ENCODE results near the gene SORCS2.
A peak's percentile ranks its signal among the peaks of the same experiment; 100 is the strongest.

SORCS2 gene

DNA sequence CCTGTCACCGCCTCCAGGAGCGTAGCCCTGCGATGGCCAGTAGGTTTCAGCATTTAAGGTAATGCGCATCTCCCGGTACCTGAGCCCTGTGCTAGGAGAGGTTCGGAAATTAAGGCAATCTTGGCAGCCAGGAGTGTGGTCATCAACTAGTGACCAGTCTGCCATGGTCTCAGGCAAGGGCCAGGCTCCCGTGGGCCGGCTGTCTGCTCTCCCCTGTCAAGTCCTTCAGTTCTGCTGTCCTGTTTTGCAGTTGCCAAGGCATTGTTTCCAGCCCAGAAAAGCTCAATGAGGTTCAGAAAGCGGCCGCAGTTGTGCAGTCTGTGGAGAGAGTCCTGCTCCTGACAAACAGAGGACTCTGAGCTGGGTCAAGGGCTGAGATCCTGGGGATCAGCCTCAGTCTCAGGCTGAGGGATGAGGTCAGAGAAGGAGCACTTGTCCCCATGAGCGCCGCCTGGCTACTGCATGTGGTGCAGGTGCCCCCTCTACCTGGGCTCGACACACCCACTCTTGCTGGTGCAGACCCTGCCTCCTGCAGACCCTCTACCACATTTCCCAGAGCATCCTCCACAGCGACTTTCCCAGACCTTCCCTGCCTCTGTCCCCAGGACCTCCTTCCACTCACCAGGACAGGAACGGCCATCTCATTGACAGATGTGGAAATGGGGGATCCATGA, 295.8 kb downstream of the SORCS2 start:
- DNase-seq = no peak

DNA sequence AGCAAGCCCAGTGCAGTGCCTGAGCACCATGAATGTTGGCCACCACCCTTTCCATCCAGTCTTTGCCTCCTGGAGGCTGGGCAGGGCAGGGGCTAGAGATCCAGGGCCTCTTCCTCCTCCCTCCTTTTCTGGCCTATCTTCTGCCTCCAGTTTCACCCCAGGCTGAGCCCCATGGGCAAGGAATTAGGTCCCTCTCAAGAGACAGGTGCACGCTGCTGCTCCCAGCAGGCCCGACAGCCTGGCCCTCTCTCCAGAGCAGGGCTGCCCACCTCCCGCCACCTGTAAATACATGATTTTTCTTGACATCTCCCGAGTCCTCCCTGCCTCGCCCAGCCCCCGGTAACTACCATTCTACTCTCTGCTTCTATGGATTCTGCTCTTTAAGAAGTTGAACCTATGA, 299.6 kb downstream of the SORCS2 start:
- no peak for DNase-seq

DNA sequence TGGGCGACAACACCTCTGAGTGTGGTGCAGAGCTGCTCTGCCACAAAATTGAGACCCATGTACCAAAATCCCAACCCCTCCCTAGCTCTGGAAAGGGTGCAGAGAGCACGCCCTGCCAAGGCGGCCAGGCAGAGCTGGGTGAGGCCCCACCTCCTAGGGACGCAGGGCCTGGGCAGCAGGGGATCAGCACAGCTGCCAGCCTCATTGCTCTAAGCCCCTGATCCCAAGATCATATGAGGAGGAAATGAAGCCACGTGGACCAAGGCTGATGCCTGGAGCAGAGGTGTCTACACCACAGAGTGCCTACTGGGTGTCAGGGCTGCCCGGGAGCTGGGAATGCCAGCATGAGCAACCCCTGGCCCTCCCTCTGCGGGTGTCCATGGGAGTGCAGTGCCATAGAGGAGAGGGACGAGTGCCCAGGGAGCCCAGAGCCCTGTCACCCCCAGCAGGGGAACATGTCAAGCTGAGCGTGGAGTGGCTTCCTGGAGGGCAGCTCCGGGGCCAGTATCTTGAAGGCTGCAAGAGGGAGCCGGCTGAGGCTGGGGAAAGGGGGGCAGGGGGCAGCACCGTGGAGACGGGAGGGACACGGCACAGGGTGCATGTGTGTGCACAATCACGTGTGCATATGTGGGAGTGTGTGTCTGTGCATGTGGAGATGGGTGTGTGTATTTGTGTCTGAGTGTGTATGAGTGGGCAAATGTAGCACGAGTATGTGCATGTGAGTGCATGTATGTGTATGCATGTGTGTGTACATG, 306.3 kb downstream of the SORCS2 start:
- DNase-seq = no peak

DNA sequence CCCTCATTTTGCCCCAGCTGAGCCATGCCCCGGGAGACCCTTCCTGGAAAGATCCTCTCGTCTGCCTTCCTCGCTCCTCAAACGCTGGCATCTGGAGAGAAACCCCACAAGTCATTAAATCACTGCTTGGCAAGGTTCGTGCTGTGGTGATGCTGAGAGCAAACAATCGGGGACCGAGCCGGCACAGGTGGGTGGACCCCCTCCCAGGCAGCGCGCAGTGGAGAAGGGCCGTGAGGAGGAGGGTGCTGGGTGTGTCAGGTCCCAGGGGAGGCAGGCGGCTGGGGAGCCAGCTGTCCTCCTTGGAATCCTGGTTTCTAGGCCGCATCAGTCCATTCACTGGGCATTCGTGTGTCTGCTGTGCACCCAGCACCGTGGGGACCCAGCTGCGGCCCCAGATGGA, 307.3 kb downstream of the SORCS2 start:
- no peak for DNase-seq

DNA sequence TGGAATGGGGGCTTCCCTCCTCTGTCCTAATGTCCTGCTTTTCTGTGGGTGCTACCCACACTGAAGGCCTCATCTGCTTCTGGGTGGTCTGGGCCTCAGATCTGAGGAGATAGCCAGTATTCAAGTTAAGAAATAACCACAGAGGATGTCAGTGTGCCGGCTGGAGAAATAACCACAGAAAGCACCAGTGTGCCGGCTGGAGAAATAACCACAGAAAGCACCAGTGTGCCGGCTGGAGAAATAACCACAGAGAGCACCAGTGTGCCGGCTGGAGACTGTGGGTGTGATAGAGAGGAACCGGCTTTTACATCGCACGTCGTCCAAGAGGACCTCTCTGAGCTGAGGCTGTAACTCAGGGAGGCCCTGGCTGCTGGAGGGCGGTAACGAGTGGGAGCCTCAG, 308.1 kb downstream of the SORCS2 start:
- DNase-seq = no peak

DNA sequence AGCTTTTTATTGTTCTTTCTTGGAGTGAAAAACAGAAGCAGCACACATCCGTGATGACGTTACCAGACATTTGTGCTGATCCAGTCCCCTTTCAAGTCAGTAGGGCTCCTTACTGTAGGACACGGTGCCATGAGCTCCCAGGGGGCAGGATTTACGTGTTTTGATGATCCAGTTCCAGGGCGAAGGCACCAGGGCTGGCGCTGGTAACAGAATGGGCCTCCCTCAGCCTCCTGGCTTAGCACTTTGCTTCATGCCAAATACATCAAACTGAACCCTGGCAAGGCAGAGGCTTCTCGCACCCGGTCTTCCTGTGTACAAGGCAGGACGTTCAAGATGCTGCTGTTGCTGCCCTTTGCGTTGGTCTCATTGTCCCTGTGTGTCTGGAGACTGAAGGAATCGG, 309.0 kb downstream of the SORCS2 start:
- no peak for DNase-seq

DNA sequence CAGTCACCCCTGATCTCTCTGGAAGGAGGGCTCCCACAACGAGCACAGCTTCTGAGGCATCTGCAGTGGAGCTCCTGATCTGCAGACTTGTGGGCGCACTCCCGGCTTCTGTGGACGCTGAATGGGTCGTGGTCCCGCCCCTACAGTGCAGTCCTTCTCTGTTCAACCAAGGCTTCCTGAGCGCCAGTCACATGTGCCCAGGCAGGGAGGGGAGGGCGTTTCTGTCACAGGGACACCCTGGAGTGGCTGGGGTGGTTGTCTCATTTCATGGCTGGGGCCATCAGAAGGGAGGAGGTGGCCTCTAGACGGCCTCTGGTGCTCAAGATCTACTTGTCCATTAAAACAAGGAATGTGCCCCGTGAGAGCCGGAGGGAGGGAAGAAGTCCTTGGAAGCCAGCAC, 309.5 kb downstream of the SORCS2 start:
- DNase-seq = no peak

DNA sequence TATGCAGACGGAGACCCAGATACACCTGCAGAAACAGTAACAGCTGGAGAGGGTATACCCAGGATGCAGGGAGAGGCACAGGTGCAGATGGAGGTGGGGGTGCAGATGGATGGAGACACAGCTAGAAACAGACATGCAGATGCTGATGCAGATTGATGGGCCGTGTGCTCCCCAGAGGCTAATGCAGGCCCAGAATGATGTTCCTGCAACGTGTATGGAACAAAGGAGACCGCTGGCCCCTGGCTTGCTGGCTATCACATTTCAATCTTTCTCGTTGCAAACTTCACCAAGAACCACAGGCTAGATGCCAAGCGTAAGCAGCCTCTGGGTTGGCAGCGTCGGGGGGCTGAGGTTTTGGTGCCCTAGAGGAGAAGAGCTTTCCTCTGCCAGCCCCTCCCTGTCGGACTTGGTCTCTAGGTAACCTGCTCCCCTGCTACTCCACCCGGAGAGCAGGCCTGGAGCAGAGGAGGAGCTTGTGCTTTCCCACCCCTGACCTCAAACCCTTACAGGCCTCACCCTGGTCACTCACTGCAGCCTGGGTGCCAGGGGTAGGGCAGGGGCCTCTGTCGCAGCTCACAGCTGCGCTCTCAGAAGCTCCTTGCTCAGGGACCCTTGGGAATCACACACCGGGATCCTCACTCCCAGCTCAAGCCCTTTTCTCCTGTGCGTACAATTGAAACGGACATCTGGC, 311.4 kb downstream of the SORCS2 start:
- no peak for DNase-seq

DNA sequence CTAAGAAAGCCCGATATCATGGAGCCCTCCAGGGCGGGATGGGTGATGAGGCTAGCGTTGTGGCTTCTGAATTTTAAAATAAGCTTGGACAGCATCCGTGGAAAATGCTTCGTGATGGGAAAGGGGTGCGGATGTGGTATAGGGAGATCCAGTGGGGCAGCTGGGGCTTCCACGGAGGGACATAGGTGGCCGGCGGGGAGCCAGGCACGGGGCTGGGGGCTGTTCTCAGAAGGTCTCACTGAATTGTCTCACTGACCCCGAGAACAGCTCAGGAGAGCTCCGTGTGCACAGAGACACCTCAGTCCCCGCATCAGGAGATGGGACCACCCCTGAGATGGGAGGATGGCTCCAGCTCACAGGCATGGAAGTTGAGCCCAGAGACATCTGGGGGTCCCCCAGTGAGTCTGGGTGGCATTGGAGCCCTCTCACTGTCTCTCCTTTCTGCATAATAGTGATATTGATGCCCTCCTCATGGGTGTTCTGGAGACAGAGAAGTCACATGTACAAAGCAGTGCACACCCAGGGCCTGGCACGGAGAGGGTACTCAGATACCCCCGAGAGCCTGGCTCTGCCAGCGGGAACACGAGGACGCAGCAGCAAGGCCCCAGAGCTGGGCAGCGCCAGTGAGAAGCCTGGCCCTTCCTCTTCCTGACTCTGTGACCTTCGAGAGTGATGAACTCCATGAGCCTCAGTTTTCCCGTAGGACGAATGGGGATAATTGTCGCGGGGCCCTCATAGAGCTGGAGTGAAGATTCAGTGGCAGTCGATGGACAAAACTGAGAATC, 313.0 kb downstream of the SORCS2 start:
- no peak for DNase-seq

DNA sequence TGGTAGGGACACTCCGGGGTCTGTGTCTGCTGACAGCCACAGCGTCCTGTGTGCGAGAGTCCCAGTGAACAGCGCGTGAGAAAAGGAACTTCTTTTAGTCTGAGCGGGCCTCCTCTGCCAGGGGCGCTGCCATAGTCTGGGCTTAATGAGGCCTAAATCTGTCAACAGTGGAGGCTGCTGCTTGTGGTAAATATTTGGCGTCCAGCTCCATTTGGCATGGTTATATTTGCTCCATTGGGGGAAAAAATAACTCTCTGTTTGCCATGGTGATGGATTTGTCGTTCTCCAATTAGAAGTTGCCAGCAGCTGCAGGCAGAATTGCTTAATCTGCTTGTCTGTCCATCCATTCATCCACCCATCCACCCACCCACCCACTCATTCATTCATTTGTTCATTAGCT, 313.8 kb downstream of the SORCS2 start:
- no peak for DNase-seq

DNA sequence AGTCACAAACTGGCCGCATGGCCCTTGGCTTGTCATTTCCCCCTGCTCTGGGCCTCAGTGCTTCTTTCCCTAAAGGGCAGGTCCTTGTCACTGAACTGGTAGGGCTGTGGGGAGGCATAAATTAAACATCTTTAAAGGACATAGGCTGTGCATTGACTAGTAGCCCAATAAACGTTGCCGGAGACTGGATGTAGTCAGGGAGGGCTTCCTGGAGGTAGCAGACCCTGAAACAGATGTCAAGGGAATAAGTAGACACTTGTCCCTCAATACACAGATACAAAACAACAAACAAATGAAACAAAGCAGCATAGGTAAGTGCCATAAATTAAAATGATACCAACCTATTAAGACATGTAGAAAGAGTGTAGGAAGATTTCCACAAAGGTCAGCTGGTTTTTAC, 314.2 kb downstream of the SORCS2 start:
- DNase-seq = no peak

DNA sequence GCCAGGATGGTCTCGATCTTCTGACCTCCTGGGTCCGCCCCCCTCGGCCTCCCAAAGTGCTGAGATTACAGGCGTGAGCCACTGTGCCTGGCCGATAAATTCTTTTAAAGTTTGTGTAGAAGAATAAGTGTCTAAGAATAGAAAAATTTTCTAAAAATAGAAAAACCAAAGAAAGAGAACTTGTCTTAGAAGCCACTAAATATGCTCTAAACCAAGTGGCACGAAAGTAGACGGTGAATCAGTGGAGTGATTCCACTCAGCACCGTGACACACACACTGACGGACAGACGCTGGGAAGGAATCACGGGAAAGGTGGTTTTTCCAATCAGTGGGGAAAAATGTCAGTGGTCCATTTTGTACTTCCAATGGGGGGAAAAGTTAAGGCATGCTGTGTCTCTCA, 315.0 kb downstream of the SORCS2 start:
- peak; percentile 49 for DNase-seq

DNA sequence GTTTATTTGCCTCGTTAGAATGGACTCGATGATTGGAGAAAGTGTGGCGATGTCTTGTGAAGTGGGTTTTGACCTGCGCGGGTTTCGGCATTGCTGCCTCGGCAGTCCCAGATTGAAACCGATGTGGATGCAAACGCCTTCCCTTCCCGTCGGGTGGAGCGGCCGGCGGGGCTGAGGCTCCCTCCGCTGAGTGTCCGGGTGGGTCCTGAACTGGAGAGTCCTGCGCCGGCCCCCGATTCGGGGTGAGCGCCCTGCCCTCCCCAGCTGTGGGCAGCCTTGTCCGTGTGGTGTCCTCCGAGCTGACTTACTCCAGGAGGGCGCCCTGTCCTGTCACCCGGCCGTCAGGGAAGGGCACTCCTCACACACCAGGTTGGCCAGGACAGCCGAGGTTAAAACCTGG, 317.7 kb downstream of the SORCS2 start:
- no peak for DNase-seq

DNA sequence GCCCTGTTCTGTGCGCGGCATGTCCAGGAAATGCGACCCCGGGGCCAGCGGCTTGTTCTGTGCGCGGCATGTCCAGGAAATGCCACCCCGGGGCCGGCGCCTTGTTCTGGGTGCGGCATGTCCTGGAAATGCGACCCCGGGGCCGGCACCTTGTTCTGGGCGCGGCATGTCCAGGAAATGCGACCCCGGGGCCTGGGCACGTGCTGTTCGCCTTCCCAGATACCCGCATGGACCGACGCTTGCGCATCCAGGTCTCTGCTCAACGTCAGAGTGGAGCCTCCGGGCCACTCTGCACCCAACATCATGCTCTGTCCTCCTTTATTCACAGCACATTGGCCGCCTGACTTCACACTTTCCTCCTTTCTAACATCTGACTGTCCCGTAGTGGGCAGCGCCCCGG, 318.2 kb downstream of the SORCS2 start:
- DNase-seq = no peak

DNA sequence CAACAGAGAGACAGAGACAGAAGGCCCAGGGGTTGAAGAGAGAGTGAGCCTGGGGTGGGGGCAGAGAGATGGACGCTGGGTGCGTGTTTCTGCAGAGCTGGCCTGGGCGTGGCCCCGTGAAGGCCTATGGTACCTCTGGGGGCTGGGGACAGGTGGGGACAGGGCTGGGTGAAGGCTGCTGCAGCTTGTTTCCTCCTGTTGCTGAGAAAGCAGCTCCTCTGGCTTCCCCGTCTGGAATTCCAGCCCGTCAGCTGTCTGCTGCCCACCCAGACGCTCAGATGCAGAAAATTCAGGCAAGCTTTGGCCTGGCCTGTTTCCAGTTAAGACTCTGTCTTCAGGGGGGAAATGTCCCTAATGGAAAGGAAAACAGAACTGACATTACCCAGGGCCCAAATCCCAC, 319.2 kb downstream of the SORCS2 start:
- no peak for DNase-seq

DNA sequence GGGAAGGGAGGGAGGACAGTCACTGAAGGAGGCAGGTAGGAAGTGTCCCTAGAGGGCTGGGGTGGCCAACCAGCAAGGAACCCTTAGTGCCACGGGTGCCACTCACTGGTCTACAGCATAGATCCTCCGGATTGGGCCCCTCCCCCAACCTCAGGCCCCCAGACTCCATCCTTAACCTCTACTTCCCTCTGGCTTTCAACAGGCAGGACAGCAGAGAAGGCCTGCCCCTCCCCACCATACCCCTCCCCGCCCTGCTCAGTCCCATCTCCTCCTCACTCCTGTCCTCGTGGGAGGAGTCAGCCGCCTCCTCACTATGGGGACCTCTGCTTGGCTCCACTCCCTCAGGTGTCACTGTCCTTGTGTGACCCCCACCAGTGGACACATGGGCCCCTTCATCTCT, 320.1 kb downstream of the SORCS2 start:
- DNase-seq = no peak

DNA sequence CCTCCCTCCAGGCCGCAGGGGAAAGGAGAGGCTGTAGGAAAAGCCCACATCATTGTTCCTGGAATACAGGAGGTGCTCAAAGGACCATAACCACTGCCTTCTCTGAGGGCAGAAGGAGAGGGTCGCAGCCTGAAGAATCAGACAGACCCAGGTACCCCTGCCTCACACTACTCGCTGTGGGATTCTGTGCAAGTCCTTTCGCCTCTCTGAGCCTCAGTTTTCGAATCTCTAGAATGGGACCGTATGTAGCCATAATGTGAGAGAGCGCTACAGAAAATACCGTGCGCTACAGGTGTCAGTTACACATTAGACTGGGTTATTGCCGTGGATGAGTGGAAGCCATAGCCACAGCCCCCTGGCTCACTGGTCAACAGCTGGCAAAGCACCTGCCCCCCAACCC, 320.6 kb downstream of the SORCS2 start:
- DNase-seq = no peak

DNA sequence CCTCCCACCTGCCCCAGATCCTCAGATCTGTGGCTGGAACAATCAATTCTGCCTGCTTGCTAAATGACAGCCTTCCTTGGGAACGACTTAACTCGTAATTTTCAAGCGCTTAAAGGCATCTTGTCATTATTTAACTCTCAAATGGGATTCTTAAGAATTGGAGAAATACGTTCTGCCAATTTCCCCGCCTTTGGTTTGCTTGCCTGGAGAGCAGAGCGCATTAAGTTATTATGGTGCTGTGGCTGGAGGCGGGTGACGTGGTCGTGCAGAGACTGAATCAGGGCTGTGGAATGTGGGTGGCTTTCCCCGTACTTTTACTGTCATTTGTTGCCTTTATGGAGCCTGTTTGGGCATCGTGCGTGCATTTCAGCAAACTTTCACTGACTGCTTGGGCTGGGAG, 321.3 kb downstream of the SORCS2 start:
- peak; percentile 69 for DNase-seq

DNA sequence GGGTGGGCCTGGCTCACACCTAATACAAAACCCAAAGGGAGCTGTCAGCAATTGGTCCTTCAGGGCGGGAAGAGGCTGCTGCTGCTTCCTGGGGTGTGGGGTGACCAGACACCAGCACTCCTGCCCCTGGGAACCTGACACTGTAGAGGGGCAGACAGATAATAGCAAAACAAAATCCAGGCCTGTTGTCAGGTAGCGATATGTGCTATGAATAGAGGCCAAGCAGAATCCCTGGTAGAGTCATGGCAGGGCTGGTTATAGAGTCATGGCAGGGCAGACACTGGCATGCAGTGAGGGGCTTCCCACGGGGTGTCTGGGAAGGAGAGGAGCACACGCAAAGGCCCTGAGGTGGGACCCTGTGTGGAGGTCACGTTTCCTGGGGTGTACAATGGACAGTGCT, 321.9 kb downstream of the SORCS2 start:
- no peak for DNase-seq

DNA sequence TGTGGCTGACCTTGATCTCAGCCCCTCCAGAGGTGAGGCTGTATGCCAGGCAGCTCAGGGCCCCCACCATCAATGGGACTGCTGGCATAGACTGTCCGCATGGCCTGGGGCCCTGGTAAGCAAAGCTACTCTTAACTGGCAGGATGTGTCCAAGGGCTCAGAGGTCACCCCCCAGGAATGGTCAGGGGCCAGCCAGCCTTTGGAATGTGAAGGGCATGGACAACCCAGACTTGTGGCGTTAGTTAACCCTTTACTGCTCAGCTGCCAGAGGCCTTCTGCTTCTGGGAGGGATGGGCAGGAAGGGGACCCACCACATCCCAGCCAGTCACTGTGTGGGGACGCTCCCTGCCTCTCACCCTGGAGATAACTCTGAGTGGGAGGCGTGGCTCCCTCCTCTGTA, 322.5 kb downstream of the SORCS2 start:
- DNase-seq = no peak

DNA sequence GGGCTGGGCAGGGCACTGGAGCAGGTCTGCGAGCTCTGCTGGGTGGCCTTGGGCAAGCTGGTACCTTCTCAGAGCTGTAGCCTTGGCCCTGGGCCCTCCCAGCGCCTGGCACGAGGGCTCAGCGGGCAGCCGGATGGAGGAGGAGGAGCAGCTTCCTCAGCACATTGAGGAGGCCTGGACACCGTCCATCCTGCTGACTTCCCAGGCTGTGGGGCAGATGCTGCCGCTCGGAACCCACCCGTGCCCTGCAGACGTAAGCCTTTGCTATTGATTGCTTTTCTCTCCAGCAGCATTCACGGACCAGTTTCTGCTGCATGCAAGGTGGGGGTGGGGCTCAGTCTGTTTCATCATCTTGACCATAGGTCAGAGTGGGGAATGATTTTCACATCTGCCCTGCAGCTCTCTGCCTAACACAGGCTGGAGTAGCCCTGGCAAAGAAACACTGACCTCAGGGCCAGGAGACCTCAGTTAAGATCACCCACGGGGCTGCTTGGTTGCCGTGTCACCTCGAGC, 323.1 kb downstream of the SORCS2 start:
- DNase-seq = no peak

DNA sequence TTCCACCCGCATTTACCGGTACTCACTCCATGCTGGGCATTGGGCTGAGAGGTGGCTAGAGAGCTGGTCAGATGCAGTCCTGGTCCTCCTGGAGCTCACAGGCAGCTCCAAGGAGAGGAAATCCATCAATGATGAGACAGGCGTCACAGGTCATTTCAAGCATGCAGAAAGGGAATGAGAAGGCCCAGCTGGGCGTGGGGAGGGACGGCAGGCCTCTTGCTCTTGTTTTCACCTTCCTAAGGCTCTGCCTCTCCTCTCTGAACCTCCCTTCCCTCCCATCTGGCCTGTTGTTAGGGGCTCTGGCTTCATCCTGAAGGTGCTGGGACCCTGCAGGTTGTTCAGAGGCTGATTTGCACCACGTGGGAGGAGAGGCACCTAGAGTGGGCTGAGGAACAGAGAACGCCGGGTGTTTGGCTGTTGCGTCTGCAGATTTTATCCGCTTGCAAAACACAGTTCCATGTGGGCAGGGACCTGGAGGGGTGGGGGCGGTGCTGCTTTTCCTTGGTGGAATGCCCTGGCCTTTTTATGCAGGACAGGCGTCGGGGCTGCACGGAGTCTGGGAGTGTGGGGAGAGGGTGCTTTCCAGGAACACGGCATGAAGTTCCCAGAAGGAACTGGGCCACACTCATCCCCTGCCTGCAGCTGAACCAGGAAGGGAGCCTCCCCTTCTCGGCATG, 323.9 kb downstream of the SORCS2 start:
- no peak for DNase-seq
